ENCODE results near the gene BRD9.

DNA sequence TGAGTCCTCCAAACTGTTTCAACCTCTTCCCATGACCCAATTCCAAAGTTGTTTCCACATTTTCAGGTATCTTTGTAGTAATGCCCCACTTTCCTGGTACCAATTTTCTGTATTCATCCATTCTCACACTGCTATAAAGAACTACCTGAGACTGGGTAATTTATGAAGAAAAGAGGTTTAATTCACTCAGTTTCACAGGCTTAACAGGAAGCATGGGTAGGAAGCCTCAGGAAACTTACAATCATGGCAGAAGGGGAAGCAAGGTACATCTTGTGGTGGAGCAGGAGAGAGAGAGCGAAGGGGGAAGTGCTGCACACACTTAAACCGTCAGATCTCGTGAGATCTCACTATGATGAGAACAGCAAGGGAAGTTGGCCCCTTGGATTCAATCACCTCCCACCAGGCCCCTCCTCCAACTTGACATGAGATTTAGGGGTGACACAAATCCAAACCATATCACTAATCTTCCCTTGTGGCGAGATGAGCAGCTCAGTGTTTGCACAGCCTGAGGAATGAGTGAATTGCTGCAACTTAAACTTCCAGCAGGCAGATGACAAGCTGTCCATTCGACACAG, 43.0 kb upstream of the BRD9 start:
- TF ChIP-seq, protein P1, sequence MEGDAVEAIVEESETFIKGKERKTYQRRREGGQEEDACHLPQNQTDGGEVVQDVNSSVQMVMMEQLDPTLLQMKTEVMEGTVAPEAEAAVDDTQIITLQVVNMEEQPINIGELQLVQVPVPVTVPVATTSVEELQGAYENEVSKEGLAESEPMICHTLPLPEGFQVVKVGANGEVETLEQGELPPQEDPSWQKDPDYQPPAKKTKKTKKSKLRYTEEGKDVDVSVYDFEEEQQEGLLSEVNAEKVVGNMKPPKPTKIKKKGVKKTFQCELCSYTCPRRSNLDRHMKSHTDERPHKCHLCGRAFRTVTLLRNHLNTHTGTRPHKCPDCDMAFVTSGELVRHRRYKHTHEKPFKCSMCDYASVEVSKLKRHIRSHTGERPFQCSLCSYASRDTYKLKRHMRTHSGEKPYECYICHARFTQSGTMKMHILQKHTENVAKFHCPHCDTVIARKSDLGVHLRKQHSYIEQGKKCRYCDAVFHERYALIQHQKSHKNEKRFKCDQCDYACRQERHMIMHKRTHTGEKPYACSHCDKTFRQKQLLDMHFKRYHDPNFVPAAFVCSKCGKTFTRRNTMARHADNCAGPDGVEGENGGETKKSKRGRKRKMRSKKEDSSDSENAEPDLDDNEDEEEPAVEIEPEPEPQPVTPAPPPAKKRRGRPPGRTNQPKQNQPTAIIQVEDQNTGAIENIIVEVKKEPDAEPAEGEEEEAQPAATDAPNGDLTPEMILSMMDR (IDR thresholded peaks at IDR 0.05): no peak
- TF ChIP-seq POLR2A (IDR thresholded peaks at IDR 0.05) (no peak), EP300 (IDR thresholded peaks at IDR 0.05) (no peak)

All from tibial nerve (tissue), 4 donors.